Choroid plexus epithelial cell (primary cell): ENCODE data around the gene COX4I1.
A peak's percentile ranks its signal among the peaks of the same experiment; 100 is the strongest.

ENCODE experiments used
- DNase-seq: peaks from one replicate; pipeline ENCODE4 v3.0.0-alpha.2; 2010; ENCODE audit warnings: low read depth
- H3K4me3 ChIP-seq: 2 replicates; pipeline ENCODE4 v1.5.1; 2011; ENCODE audit warnings: low read depth, mild to moderate bottlenecking, control low read depth, low read length, moderate library complexity
- CTCF ChIP-seq: conservative IDR thresholded peaks from 2 replicates; pipeline ENCODE4 v1.5.1; 2011; ENCODE audit warnings: low read depth, mild to moderate bottlenecking, control low read depth, inconsistent platforms, low read length, moderate library complexity

The COX4I1 gene

GRCh38 chr16:85799497-85800320 is at the start of gene COX4I1, which contains the start of gene EMC8:
COX4I1 (plus strand) TSS chr16:85799695; CDS start chr16:85801206, 1,511 bp downstream.
EMC8 (minus strand) TSS chr16:85799544; CDS start chr16:85799295, 249 bp downstream.
- peak within 1 kb of the TSS; percentile 94 for H3K4me3 ChIP-seq
- TF ChIP-seq CTCF = no peak
- DNase-seq = peak; percentile 94

GRCh38 chr16:85749771-85750145 is 49.7 kb upstream of the COX4I1 start:
- no peak for DNase-seq
- TF ChIP-seq CTCF = no peak
- H3K4me3 ChIP-seq = peak overlapping the region; percentile 59

GRCh38 chr16:85750146-85750826 is 49.2 kb upstream of the COX4I1 start:
- DNase-seq = peak; percentile 70
- TF ChIP-seq CTCF = peak; percentile 19
- peak overlapping the region; percentile 59 for H3K4me3 ChIP-seq

- no peak for TF ChIP-seq CTCF
- H3K4me3 ChIP-seq = peak within 1 kb of the TSS; percentile 59
- DNase-seq = peak; percentile 50
These were observed 48.4 kb upstream of the COX4I1 start, which contains the start of gene C16orf74 for GRCh38 chr16:85750827-85751697. C16orf74 (minus strand) TSS chr16:85751096; CDS start chr16:85735217, 15,879 bp downstream.

GRCh38 chr16:85751698-85752501 is 47.6 kb upstream of the COX4I1 start:
- H3K4me3 ChIP-seq = no peak overlapping the region
- TF ChIP-seq CTCF = no peak
- DNase-seq = no peak
